Astrocyte of the spinal cord (primary cell): ENCODE measurements around the gene TRDN.

Experiments used
- DNase-seq: peaks from one replicate; pipeline ENCODE4 v3.0.0; 2011; ENCODE audit warnings: low read depth, low spot score
- H3K4me3 ChIP-seq: 2 replicates; pipeline ENCODE4 v1.5.1; 2011; ENCODE audit warnings: low read depth, mild to moderate bottlenecking, low read length, moderate library complexity
- CTCF ChIP-seq: IDR thresholded peaks from 2 replicates; pipeline ENCODE4 v1.5.1; 2012; ENCODE audit warnings: low read depth, mild to moderate bottlenecking, low read length, inconsistent platforms
- in situ Hi-C: cut with HindIII; loops from 2 replicates; pipeline ENCODE4 v1.10.0; 2017; ENCODE audit warnings: low sequenced_read_pairs

The TRDN gene

GRCh38 chr6:123648723-123649122 is 12.0 kb upstream of the TRDN start:
- no peak for DNase-seq
- no peak for TF ChIP-seq CTCF
- in situ Hi-C loops, result no loop called here
- no peak overlapping the region for H3K4me3 ChIP-seq

GRCh38 chr6:123648020-123648580 is 11.3 kb upstream of the TRDN start:
- in situ Hi-C loops, result no loop called here
- H3K4me3 ChIP-seq, result no peak overlapping the region
- no peak for DNase-seq
- TF ChIP-seq CTCF, result no peak

- in situ Hi-C loops, result no loop called here
- DNase-seq, result no peak
- no peak for TF ChIP-seq CTCF
- H3K4me3 ChIP-seq, result no peak overlapping the region
Measured at GRCh38 chr6:123641497-123641896, 4.7 kb upstream of the TRDN start.

GRCh38 chr6:123640567-123641187 is 3.9 kb upstream of the TRDN start:
- no peak for DNase-seq
- H3K4me3 ChIP-seq, result no peak overlapping the region
- in situ Hi-C loops, result no loop called here
- TF ChIP-seq CTCF, result no peak

GRCh38 chr6:123638865-123639264 is 2.1 kb upstream of the TRDN start:
- in situ Hi-C loops, result no loop called here
- DNase-seq, result no peak
- no peak for TF ChIP-seq CTCF
- no peak overlapping the region for H3K4me3 ChIP-seq

GRCh38 chr6:123636282-123636681 is 468 bp downstream of the TRDN start:
- no peak for DNase-seq
- in situ Hi-C loops, result no loop called here
- H3K4me3 ChIP-seq, result no peak overlapping the region
- TF ChIP-seq CTCF, result no peak
